ENCODE data around the gene TNFRSF6B.

- TF ChIP-seq FOXM1 (IDR thresholded peaks at IDR 0.05; ENCODE audit: borderline replicate concordance): no peak
- no peak for TF ChIP-seq SP1 (IDR thresholded peaks at IDR 0.05)
- no peak for TF ChIP-seq HDGF (IDR thresholded peaks at IDR 0.05; ENCODE audit: borderline replicate concordance)
- no peak for TF ChIP-seq BHLHE40 (IDR thresholded peaks at IDR 0.05; ENCODE audit: borderline replicate concordance)
- TF ChIP-seq L3MBTL2 (conservative IDR thresholded peaks at IDR 0.05): no peak
- no peak for TF ChIP-seq SUZ12 (IDR thresholded peaks at IDR 0.05)
- TF ChIP-seq CTBP1 (IDR thresholded peaks at IDR 0.05; ENCODE audit: borderline replicate concordance): no peak
- TF ChIP-seq TARDBP (IDR thresholded peaks at IDR 0.05): no peak
- no peak for TF ChIP-seq FOXK2 (IDR thresholded peaks at IDR 0.05)
These were observed 47.7 kb downstream of the TNFRSF6B start for GRCh38 chr20:63744158-63744557.

All from HEK293T (cell line).